Mucosa of descending colon (tissue), 3 donors: ENCODE results near the gene PDCD2L. TPM values are rescaled to one million over a fixed set of nuclear protein-coding genes. Genes with fewer than 3 reads are reported as not detected.

ENCODE experiments used
- ATAC-seq: fragments of 200-7000 bp; cut with Tn5 transposase; one replicate; pipeline ENCODE4 v1.9.1; 2020; ENCODE audit warnings: mild to moderate bottlenecking, moderate library complexity
- DNase-seq, 3 donors: peaks; one replicate each; pipeline ENCODE4 v3.0.0-alpha.2; 2020
- H3K36me3 ChIP-seq: fragments of 200-600 bp; one replicate; pipeline ENCODE4 v1.8.0; 2021; ENCODE audit warnings: low read depth, mild to moderate bottlenecking
- H3K4me1 ChIP-seq: fragments of 200-600 bp; one replicate; pipeline ENCODE4 v1.8.0; 2021; ENCODE audit warnings: low read depth, mild to moderate bottlenecking
- H3K4me3 ChIP-seq: fragments of 200-600 bp; one replicate; pipeline ENCODE4 v1.8.0; 2021; ENCODE audit warnings: mild to moderate bottlenecking
- H3K9me3 ChIP-seq: fragments of 200-600 bp; one replicate; pipeline ENCODE4 v1.8.0; 2021; ENCODE audit warnings: mild to moderate bottlenecking
- CTCF ChIP-seq: fragments of 200-600 bp; IDR thresholded peaks from one replicate; pipeline ENCODE4 v1.8.0; 2022; ENCODE audit warnings: antibody characterized with exemption, mild to moderate bottlenecking
- intact Hi-C, 2 donors: fragments of 100-400 bp; cut with DNase I in 1 of 2; cut with micrococcal nuclease in 1 of 2; formaldehyde crosslinking; loops; one replicate each; pipeline versions ENCODE4 v1.11.0 to v1.11.1; 2022; cut with DNase I, micrococcal nuclease
- total RNA-seq, 3 donors: library from RNA; stranded (reverse); fragmentation: NEBNext Ultra II Directional in 2 of 3; extraction: Animal tissue kit (Norgen Biotek cat#: 25700) in 2 of 3; gene quantifications; one replicate each; pipeline versions ENCODE4 v1.2.1 to v1.2.4, GENCODE V29; 2021 to 2023
- donor health status: DM: no; HTN: no; CAD: no; lungs with moderate emphysema.
- donor health status: DM: no; HTN: no; CAD: no.
- donor health status: DM: no; HTN: yes; CAD: no.

Gene PDCD2L
- total RNA-seq, 3 donors from 2014 or later, result 6.4 to 10.5 (median 8.1) TPM

DNA sequence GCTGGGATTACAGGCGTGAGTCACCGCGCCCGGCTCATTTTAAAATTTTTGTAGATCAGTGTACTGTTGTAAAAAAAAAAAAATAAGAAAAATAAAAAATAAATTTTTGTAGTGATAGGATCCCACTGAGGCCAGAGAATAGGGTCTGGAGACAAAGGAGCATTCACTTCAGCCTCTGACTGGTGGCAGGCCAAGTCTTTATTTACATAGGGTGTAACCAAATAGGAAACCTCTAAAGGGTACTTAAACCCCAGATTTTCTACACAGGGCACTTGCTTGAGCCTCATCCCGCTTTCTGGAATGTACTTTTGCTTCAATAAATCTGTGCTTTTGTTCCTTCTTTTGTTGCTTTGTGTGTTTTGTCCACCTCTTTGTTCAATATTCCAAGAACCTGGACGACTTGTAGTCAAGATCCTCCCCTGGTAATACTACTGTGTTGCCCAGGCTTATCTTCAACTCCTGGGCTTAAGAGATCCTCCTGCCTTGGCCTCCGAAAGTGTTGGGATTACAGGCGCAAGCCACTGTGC, 2.1 kb upstream of the PDCD2L start:
- peak in 1 of 3 donors; percentile 33 for DNase-seq
- TF ChIP-seq CTCF, result no peak
- intact Hi-C loops, result no loop called here

GRCh38 chr19:34403784-34404108, 453 bp upstream of the PDCD2L start:
- no peak for TF ChIP-seq CTCF
- ATAC-seq, result no peak
- DNase-seq, result no peak
- Histone ChIP-seq H3K9me3 (no peaks in the 10 kb centered on the region), H3K4me1 (peaks cover 22% of the 10 kb centered on the region), H3K4me3 (no peak overlapping the region), H3K36me3 (peaks cover 5% of the 10 kb centered on the region)
- intact Hi-C loops, result no loop called here

More for the DNA sequence above, 2.1 kb upstream of the PDCD2L start:
- ATAC-seq, result peak; percentile 65
- Histone ChIP-seq H3K36me3 (peaks cover 5% of the 10 kb centered on the region), H3K4me1 (peaks cover 22% of the 10 kb centered on the region), H3K4me3 (no peak overlapping the region), H3K9me3 (no peaks in the 10 kb centered on the region)

- intact Hi-C loops, result no loop called here
- H3K4me1 ChIP-seq, result peaks cover 22% of the 10 kb centered on the region
- H3K4me3 ChIP-seq, result no peak overlapping the region
- ATAC-seq (no peak), DNase-seq (no peak)
- H3K36me3 ChIP-seq, result no peaks in the 10 kb centered on the region
- TF ChIP-seq CTCF, result no peak
- H3K9me3 ChIP-seq, result no peaks in the 10 kb centered on the region
These were observed 1.9 kb downstream of the PDCD2L start for GRCh38 chr19:34405892-34406660.

GRCh38 chr19:34408411-34408810, 4.2 kb downstream of the PDCD2L start:
- TF ChIP-seq CTCF, result no peak

GRCh38 chr19:34409189-34410164, 5.3 kb downstream of the PDCD2L start:
- Histone ChIP-seq H3K9me3 (no peaks in the 10 kb centered on the region), H3K36me3 (no peaks in the 10 kb centered on the region), H3K4me3 (no peak overlapping the region), H3K4me1 (peaks cover 9% of the 10 kb centered on the region)
- ATAC-seq, result no peak
- intact Hi-C loops, result no loop called here
- no peak for DNase-seq
- TF ChIP-seq CTCF, result no peak

More at GRCh38 chr19:34408411-34408810, 4.2 kb downstream of the PDCD2L start:
- H3K9me3 ChIP-seq, result no peaks in the 10 kb centered on the region
- ATAC-seq (no peak), DNase-seq (no peak)
- intact Hi-C loops, result no loop called here
- H3K4me1 ChIP-seq, result peaks cover 14% of the 10 kb centered on the region
- H3K4me3 ChIP-seq, result no peak overlapping the region
- H3K36me3 ChIP-seq, result no peaks in the 10 kb centered on the region
